Measurements from ENCODE around the gene ABCF2.
A peak's percentile ranks its signal among the peaks of the same experiment; 100 is the strongest.

Gene ABCF2

DNA sequence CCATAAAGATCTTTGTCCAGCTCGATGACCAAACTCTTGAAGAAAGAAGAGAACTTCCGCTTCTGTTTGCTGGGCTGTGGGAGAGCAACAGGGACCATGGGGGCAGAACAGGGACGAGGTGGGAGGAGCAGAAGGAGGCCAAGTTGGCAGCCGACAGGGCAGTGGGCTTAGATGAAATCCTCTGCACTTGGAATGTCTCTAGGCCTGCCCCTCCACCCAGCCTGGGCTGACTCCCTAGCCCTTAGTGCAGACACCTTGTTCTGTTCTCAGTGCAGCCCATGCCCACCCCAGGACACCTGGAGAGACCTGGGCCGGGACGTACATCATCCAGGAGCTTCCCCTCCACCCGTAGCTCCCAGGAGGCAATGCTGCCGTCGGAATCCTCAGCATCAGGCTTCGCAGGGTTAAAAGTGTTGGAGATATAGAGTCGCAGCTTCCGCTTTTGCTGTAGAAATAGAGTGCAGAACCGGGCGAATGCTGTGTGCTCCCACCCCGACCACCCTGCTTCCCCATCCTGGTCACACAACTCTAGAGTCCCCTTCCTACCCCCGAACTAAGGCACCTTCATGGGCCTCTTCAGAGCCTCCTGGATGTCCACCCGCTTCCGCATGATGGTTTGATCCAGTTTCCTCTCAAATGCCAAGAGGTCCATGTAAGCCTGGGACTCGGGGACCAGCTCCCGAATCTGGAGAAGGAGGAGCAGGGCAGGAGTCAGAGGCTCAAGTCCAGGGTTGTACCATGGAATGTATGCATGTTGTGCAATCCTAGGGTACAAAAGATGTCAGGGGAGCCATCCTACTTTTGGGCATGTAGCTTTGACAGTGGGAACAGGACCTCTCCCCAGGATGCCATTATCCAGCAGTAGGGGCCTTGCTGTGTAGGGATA lies 15.4 kb upstream of the ABCF2 start:
- DNase-seq (ENCODE audit: low spot score): no peak

DNA sequence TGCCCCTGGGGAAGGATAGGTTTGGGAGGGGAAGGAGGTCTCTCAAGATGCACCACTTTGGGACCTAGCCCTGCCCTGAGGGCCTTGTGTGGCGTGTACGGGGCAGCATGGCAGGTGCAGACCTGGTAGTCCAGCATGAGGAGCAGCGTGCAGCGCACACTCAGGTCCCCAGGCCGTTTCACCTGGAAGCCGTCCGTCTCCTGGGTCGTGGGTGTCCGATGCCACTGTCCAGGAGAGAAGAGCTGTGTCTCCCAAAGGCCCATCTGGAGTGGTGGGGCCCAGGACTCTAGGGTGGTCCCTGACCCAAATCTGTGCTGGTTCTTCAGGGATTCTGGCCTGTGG lies 14.7 kb upstream of the ABCF2 start:
- no peak for DNase-seq (ENCODE audit: low spot score)

DNA sequence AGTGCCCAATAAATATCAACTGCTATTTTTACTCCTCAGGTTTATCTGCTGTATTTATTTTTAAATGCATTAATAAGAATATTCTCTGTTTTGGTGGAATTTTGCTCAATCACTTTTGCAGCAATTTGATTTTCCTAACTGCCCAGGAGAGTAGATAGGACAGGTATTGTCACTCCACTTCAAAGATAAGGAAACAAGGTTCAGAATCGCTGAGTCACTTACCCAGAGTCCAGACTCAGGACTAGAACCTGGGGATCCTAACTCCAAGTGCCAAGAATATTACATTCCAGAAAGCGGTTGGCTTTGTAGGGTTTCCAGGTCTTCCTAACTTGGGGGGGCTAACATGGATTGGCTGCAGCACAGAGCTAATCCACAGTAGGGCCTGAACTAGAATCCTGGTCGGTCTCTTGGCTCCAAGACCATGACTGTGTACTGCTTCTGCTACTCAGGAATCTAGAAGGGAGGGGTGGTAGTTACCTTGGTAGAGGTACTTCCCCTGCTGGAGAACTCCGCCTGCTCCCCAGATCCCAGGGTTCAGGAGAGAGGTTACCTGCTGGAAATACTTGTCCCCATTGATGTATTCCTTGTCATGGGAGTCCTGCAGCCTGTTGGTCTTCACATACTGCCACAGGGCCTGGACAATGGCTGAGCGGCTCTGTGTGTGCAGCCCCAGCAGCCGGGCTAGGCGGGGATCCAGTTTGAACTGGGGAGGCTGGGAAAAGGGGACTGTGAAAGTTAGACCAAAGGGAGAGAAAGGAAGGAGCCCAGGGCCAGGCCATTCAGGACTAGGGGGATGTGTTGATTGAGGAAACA lies 14.1 kb upstream of the ABCF2 start:
- DNase-seq (ENCODE audit: low spot score): no peak

- DNase-seq (ENCODE audit: low spot score): no peak
These were observed 13.5 kb upstream of the ABCF2 start for GRCh38 chr7:151240536-151240935.

- no peak for DNase-seq (ENCODE audit: low spot score)
These were observed 12.9 kb upstream of the ABCF2 start for GRCh38 chr7:151239837-151240459.

DNA sequence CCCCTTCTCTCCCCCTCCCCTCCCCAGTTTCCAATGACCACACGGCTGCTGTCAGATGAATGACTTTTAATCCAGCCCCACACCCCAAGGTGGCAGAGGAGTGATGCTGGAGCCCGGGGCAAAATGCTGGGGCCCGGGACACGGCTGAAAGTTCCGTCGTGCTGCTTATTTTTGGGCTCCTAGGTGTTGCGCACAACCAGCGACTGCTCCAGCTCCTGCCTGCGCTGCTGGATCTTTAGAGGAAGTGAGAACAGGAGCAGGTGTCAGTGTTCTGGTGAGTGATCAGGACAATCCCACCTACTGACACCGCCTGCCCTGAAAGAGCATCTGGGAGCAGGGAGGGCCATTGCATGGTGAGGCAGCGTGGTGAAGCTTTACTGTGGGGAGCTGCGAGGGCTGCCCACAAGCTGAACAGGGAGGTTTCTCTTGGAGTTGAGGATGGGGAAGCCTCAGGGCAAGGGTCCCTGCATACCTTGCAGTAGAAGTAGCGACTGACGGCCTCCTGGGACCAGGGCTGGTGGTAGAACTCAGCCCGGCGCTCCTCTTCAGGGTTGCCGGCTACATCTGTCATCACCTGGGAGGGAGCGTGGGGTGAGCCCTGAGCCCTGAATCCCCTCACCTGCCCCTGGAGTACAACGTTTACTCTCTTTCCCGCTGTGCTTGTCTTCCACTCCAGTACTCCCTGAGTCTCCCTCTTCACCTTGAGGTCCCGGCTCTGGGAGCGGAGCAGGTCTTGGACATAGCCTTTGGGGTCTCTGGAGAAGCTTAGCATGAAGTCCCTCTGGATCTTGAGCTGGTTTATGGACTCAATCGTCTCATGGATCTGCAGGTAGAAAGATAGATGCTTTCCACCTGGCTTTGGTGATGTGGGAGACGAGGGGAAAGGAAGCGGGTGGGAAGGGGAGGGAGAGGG lies 12.2 kb upstream of the ABCF2 start:
- DNase-seq (ENCODE audit: low spot score): no peak

- DNase-seq (ENCODE audit: low spot score): no peak
These were observed 11.3 kb upstream of the ABCF2 start for GRCh38 chr7:151238190-151238810.

DNA sequence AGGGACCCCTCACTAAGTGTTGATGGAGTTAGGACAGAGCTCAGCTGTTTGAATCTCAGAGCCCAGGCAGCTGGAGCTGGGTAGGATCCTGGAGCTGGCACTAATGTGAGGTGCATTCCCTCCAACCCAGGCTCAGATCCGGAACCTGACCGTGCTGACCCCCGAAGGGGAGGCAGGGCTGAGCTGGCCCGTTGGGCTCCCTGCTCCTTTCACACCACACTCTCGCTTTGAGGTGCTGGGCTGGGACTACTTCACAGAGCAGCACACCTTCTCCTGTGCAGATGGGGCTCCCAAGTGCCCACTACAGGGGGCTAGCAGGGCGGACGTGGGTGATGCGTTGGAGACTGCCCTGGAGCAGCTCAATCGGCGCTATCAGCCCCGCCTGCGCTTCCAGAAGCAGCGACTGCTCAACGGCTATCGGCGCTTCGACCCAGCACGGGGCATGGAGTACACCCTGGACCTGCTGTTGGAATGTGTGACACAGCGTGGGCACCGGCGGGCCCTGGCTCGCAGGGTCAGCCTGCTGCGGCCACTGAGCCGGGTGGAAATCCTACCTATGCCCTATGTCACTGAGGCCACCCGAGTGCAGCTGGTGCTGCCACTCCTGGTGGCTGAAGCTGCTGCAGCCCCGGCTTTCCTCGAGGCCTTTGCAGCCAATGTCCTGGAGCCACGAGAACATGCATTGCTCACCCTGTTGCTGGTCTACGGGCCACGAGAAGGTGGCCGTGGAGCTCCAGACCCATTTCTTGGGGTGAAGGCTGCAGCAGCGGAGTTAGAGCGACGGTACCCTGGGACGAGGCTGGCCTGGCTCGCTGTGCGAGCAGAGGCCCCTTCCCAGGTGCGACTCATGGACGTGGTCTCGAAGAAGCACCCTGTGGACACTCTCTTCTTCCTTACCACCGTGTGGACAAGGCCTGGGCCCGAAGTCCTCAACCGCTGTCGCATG lies 10.5 kb upstream of the ABCF2 start:
- DNase-seq (ENCODE audit: low spot score): no peak

GRCh38 chr7:151236406-151236805 lies 9.4 kb upstream of the ABCF2 start:
- no peak for DNase-seq (ENCODE audit: low spot score)

DNA sequence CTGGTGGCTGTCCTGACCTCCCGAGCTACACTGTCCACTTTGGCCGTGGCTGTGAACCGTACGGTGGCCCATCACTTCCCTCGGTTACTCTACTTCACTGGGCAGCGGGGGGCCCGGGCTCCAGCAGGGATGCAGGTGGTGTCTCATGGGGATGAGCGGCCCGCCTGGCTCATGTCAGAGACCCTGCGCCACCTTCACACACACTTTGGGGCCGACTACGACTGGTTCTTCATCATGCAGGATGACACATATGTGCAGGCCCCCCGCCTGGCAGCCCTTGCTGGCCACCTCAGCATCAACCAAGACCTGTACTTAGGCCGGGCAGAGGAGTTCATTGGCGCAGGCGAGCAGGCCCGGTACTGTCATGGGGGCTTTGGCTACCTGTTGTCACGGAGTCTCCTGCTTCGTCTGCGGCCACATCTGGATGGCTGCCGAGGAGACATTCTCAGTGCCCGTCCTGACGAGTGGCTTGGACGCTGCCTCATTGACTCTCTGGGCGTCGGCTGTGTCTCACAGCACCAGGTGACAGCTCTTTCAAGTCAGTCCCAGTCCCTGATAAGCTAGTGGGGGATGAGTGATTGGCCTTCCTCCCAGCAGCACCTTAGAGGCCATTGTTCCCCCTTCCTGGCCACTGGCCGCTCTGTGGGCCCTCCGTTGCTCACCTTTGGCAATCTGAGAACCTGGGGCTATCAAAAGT lies 8.2 kb upstream of the ABCF2 start:
- DNase-seq (ENCODE audit: low spot score): no peak

DNA sequence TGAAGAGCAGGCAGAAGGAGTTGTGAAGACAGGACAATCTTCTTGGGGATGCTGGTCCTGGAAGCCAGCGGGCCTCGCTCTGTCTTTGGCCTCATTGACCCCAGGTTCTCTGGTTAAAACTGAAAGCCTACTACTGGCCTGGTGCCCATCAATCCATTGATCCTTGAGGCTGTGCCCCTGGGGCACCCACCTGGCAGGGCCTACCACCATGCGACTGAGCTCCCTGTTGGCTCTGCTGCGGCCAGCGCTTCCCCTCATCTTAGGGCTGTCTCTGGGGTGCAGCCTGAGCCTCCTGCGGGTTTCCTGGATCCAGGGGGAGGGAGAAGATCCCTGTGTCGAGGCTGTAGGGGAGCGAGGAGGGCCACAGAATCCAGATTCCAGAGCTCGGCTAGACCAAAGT lies 6.8 kb upstream of the ABCF2 start:
- DNase-seq (ENCODE audit: low spot score): no peak

- DNase-seq (ENCODE audit: low spot score): peak; percentile 90
These were observed 6.1 kb upstream of the ABCF2 start for GRCh38 chr7:151232917-151233701.

- peak; percentile 88 for DNase-seq (ENCODE audit: low spot score)
These were observed 5.3 kb upstream of the ABCF2 start, which contains the start of gene CHPF2 for GRCh38 chr7:151232091-151232916. Gene CHPF2, plus strand, starts transcription at chr7:151232483. Its CDS starts 1,529 bp downstream, at chr7:151234012.

DNA sequence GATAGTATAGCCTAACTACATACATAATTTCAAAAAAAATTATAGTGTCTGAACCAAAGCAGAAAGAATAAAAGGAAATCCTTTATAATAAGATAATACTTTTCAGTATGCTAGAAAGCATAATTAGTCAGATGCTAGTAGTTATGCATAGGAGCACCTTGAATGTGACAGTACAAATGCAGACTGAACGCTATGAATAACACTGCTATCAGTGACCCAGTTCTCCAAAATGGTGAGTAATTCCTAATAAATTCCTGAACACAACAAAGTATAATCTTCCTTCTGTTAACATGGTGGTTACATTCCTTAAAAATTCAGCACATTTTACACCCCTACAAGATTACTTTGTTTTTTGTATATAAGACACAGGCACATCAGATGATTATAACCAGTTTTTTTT lies 4.1 kb upstream of the ABCF2 start:
- no peak for DNase-seq (ENCODE audit: low spot score)

DNA sequence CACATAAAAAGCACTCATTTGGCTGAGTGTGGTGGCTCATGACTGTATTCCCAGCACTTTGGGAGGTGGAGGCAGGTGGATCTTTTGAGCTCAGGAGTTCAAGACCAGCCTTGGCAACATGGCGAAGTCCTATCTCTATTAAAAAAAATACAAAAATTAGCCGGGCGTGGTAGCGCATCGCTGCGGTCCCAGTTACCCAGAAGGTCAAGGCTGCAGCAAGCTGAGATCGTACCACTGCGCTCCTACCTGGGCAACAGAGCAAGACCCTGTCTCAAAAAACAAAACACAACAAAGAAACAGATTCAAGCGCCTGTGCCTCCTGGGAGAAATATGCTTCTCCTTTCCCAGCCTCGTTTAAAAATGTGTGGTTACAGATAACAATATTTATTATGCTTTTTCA lies 2.2 kb upstream of the ABCF2 start:
- no peak for DNase-seq (ENCODE audit: low spot score)

DNA sequence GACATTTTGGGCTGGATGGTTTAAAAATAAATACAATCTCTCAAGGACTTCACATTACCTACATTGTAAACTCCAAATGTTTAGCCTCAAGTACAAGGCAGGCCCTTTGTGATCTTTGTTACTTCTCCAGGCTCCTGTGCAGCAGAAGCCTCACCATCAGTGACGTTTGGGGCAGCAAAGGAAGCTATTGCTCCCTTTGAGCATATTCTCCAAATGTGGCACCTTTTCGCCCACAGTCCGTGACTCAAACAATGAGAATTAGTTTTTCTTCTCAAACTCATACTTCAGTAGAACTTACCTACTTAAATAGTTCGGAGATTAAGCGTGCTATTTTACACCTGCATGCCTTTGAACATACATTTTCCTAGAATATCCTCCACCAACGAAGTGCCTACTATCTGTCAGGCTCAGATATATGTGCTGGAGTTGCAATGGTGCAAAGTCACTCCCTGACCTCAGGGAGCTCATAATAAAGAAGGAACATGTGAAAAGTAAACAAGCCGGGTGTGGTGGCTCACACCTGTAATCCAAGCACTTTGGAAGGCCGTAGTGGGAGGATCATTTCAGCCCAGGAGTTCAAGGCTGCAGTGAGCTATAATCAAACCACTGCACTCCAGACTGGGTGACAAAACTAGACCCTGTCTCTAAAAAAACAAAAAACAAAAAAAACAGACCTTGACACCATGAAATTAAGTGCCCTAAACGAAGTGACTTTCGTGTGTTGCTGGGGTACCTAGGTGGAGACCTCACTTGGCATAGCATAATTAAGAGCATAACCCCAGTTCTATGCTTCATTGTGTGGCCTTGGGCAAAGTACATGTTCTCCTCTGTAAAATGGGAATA lies 1.2 kb upstream of the ABCF2 start:
- DNase-seq (ENCODE audit: low spot score): peak; percentile 25

GRCh38 chr7:151226560-151226874 lies 488 bp downstream of the ABCF2 start:
- DNase-seq (ENCODE audit: low spot score): no peak

Measured in hematopoietic multipotent progenitor cell treated with erythropoietin and hydrocortisone succinate and interleukin-3 and kit ligand, for 17 days (in vitro differentiated cells).